ENCODE measurements around the gene BORCS5. TPM values are rescaled to one million over a fixed set of nuclear protein-coding genes. Genes with fewer than 3 reads are reported as not detected.
"Not testable (repeated sequence)": the region's sequence is repeated elsewhere in the genome, so short reads cannot be mapped to it uniquely, and the experiment has no call there.

BORCS5 gene
- total RNA-seq, 1 experiment from 2014 or later = 7.8 TPM

- ATAC-seq (no peak), DNase-seq (ENCODE audit: low read depth, low spot score) (no peak)
- H3K4me1 ChIP-seq (ENCODE audit: control insufficient read depth, insufficient read depth, low read length) = no peaks in the 10 kb centered on the region
- CTCF ChIA-PET = no interaction called here
- no peak overlapping the region for H3K27ac ChIP-seq (ENCODE audit: low read length)
- TF ChIP-seq POLR2AphosphoS5 (IDR thresholded peaks at IDR 0.05; ENCODE audit: low read depth, low read length) (no peak), SIN3A (IDR thresholded peaks at IDR 0.05; ENCODE audit: borderline replicate concordance, insufficient read depth, low read depth, low read length) (no peak), REST (IDR thresholded peaks at IDR 0.05; ENCODE audit: insufficient read depth in 1 of 2, low read depth in 2 of 2, low read length in 1 of 2) (no peak), CTCF (IDR thresholded peaks at IDR 0.05) (no peak), TCF7L2 (IDR thresholded peaks at IDR 0.05; ENCODE audit: low read depth, low read length) (no peak)
- in situ Hi-C loops (cut with HindIII; ENCODE audit: low pct_unique_long_range_greater_than_20kb, low sequenced_read_pairs) (no loop called here), intact Hi-C loops (cut with micrococcal nuclease; ENCODE audit: unreplicated experiment) (no loop called here)
- BruUV-seq (replicated peaks) = no TSS peak
- H3K9me3 ChIP-seq (ENCODE audit: control insufficient read depth, insufficient read depth, low read depth, low read length) = no peaks in the 10 kb centered on the region
- POLR2A ChIA-PET = no interaction called here
- no peak overlapping the region for H3K4me3 ChIP-seq (ENCODE audit: low read depth in 2 of 2, low read length in 2 of 2)
- H3K36me3 ChIP-seq (ENCODE audit: control insufficient read depth, insufficient read depth, low read length) = no peaks in the 10 kb centered on the region
- H3K27me3 ChIP-seq (ENCODE audit: control insufficient read depth, insufficient read depth, low read length) = no peaks in the 10 kb centered on the region
Measured at GRCh38 chr12:12415886-12416285, 59.0 kb downstream of the BORCS5 start.

GRCh38 chr12:12419165-12419564 is 62.3 kb downstream of the BORCS5 start:
- H3K9me3 ChIP-seq (ENCODE audit: control insufficient read depth, insufficient read depth, low read depth, low read length); CTCF ChIA-PET; H3K4me3 ChIP-seq (ENCODE audit: low read depth in 2 of 2, low read length in 2 of 2); H3K36me3 ChIP-seq (ENCODE audit: control insufficient read depth, insufficient read depth, low read length); POLR2A ChIA-PET; BruUV-seq (replicated peaks); ATAC-seq; H3K4me1 ChIP-seq (ENCODE audit: control insufficient read depth, insufficient read depth, low read length); in situ Hi-C loops (cut with HindIII; ENCODE audit: low pct_unique_long_range_greater_than_20kb, low sequenced_read_pairs); H3K27me3 ChIP-seq (ENCODE audit: control insufficient read depth, insufficient read depth, low read length); DNase-seq (ENCODE audit: low read depth, low spot score); H3K27ac ChIP-seq (ENCODE audit: low read length); intact Hi-C loops (cut with micrococcal nuclease; ENCODE audit: unreplicated experiment): not testable (repeated sequence)

GRCh38 chr12:12423367-12423766 is 66.5 kb downstream of the BORCS5 start:
- Histone ChIP-seq H3K4me3 (ENCODE audit: low read depth in 2 of 2, low read length in 2 of 2) (no peak overlapping the region), H3K27ac (ENCODE audit: low read length) (no peak overlapping the region), H3K9me3 (ENCODE audit: control insufficient read depth, insufficient read depth, low read depth, low read length) (peaks cover 4% of the 10 kb centered on the region; the same call in 1 of the 2 replicates), H3K27me3 (ENCODE audit: control insufficient read depth, insufficient read depth, low read length) (no peaks in the 10 kb centered on the region), H3K36me3 (ENCODE audit: control insufficient read depth, insufficient read depth, low read length) (no peaks in the 10 kb centered on the region), H3K4me1 (ENCODE audit: control insufficient read depth, insufficient read depth, low read length) (no peaks in the 10 kb centered on the region)
- intact Hi-C loops (cut with micrococcal nuclease; ENCODE audit: unreplicated experiment) = no loop called here
- TF ChIP-seq SIN3A (IDR thresholded peaks at IDR 0.05; ENCODE audit: borderline replicate concordance, insufficient read depth, low read depth, low read length) (no peak), CTCF (IDR thresholded peaks at IDR 0.05) (no peak), POLR2AphosphoS5 (IDR thresholded peaks at IDR 0.05; ENCODE audit: low read depth, low read length) (no peak), REST (IDR thresholded peaks at IDR 0.05; ENCODE audit: insufficient read depth in 1 of 2, low read depth in 2 of 2, low read length in 1 of 2) (no peak), TCF7L2 (IDR thresholded peaks at IDR 0.05; ENCODE audit: low read depth, low read length) (no peak)
- DNase-seq (ENCODE audit: low read depth, low spot score) (no peak), ATAC-seq (no peak)
- ChIA-PET CTCF (no interaction called here), POLR2A (interaction anchor here (0.6 kb wide), 1 partner anchor 34 kb away, joined by 4 read pairs; no protein-coding TSS in a partner anchor)
- in situ Hi-C loops (cut with HindIII; ENCODE audit: low pct_unique_long_range_greater_than_20kb, low sequenced_read_pairs) = no loop called here
- no TSS peak for BruUV-seq (replicated peaks)

All from Panc1 (cell line).